HL-60 (cell line): ENCODE results near the gene AFAP1.

Experiments
- DNase-seq, 2 experiments: peaks; one replicate each; pipeline ENCODE4 v3.0.0-alpha.2; 2010 to 2020; ENCODE audit warnings: low read depth in 1 of 2, low spot score in 1 of 2
- H3K27ac ChIP-seq: fragments of 250-450 bp; sonication (Bioruptor Pico); replicated peaks from 2 replicates; pipeline ENCODE4 v1.5.1; 2020; ENCODE audit warnings: mild to moderate bottlenecking, moderate library complexity
- H3K27me3 ChIP-seq: fragments of 250-450 bp; sonication (Bioruptor Pico); 2 replicates; pipeline ENCODE4 v1.5.1; 2021; ENCODE audit warnings: mild to moderate bottlenecking, moderate library complexity; ENCODE audit not compliant: insufficient read depth, poor library complexity, severe bottlenecking
- H3K4me3 ChIP-seq: replicated peaks from 2 replicates; pipeline ENCODE4 v1.5.1; 2011; ENCODE audit warnings: mild to moderate bottlenecking, control low read depth, low read length; ENCODE audit not compliant: insufficient read depth
- CTCF ChIP-seq: IDR thresholded peaks from one replicate; pipeline ENCODE4 v1.5.1; 2011; ENCODE audit warnings: low read length, control low read depth, inconsistent platforms; ENCODE audit not compliant: insufficient read depth
- GABPA ChIP-seq: IDR thresholded peaks from 2 replicates; pipeline ENCODE4 v1.6.1; 2012; ENCODE audit warnings: low read depth
- POLR2AphosphoS5 ChIP-seq: IDR thresholded peaks from 2 replicates; pipeline ENCODE4 v1.6.1; 2012; ENCODE audit warnings: low read depth
- REST ChIP-seq: IDR thresholded peaks from 2 replicates; pipeline ENCODE4 v1.6.1; 2012; ENCODE audit warnings: low read depth; ENCODE audit not compliant: insufficient replicate concordance
- SPI1 ChIP-seq: IDR thresholded peaks from 2 replicates; pipeline ENCODE4 v1.6.1; 2012; ENCODE audit warnings: low read depth, mild to moderate bottlenecking, borderline replicate concordance

Gene AFAP1

GRCh38 chr4:7778510-7779431, 160.9 kb downstream of the AFAP1 start:
- DNase-seq = no peak
- TF ChIP-seq SPI1 (no peak), CTCF (no peak), GABPA (no peak), REST (no peak), POLR2AphosphoS5 (no peak)
- no peak overlapping the region for H3K27ac ChIP-seq
- peaks cover 3% of the 10 kb centered on the region for H3K27me3 ChIP-seq
- H3K4me3 ChIP-seq = no peak overlapping the region

GRCh38 chr4:7777871-7778509, 161.7 kb downstream of the AFAP1 start:
- DNase-seq = no peak
- peaks cover 3% of the 10 kb centered on the region for H3K27me3 ChIP-seq
- H3K27ac ChIP-seq = no peak overlapping the region
- no peak for TF ChIP-seq REST
- no peak overlapping the region for H3K4me3 ChIP-seq

GRCh38 chr4:7777017-7777710, 162.5 kb downstream of the AFAP1 start:
- TF ChIP-seq POLR2AphosphoS5 (no peak), SPI1 (no peak), REST (no peak), CTCF (no peak), GABPA (no peak)
- H3K27me3 ChIP-seq = peaks cover 3% of the 10 kb centered on the region
- no peak for DNase-seq
- no peak overlapping the region for H3K27ac ChIP-seq
- H3K4me3 ChIP-seq = no peak overlapping the region
